Spleen (tissue), 7 donors: ENCODE measurements around the gene GTF2H4.
"Not testable (repeated sequence)": the region's sequence is repeated elsewhere in the genome, so short reads cannot be mapped to it uniquely, and the experiment has no call there.

Experiments used
- POLR2A ChIP-seq, 3 donors: fragments of 450-650 bp; IDR thresholded peaks; one replicate each; pipeline ENCODE4 v1.5.1; 2017; ENCODE audit warnings: antibody characterized with exemption in 3 of 3, mild to moderate bottlenecking in 1 of 3
- POLR2AphosphoS5 ChIP-seq, 3 donors: sonication (generic); formaldehyde crosslinking; IDR thresholded peaks; one replicate each; pipeline ENCODE4 v1.5.1; 2017; ENCODE audit warnings: antibody characterized with exemption in 3 of 3
- TF ChIP-seq, protein P1 (sequence below), 11 experiments: fragments of 200-600 bp in 7 of 11; fragments of 450-650 bp in 4 of 11; sonication (generic) in 4 of 11; IDR thresholded peaks in 8 of 11; conservative IDR thresholded peaks in 3 of 11; 1 replicate in 7 of 11; 2 replicates in 4 of 11; pipeline versions ENCODE4 v1.4.0 to v1.8.0; 2016 to 2021; ENCODE audit warnings: antibody characterized with exemption in 11 of 11, inconsistent platforms in 4 of 11, mild to moderate bottlenecking in 1 of 11
- donor health status: DM: no; HTN: no; CAD: no; lungs with moderate emphysema.
- donor health status: DM: no; HTN: no; CAD: no.
- donor health status: DM: no; HTN: no; CAD: no.

DNA sequence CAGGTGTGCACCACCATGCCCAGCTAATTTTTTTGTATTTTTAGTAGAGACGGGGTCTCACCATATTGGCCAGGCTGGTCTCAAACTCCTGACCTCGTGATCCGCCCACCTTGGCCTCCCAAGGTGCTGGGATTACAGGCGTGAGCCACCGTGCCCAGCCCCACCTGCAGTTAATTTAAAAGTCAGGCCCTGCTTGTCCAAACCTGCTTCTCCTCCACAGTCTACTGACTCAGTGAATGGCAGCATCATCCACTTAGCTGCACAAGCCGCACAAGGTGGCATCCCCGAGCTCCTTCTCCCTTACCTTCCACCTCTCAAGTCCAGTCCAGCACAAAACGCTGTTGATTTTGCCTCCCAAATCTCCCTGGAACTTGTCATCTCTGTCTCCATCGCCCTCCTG, 5.8 kb upstream of the GTF2H4 start:
- TF ChIP-seq, protein P1, sequence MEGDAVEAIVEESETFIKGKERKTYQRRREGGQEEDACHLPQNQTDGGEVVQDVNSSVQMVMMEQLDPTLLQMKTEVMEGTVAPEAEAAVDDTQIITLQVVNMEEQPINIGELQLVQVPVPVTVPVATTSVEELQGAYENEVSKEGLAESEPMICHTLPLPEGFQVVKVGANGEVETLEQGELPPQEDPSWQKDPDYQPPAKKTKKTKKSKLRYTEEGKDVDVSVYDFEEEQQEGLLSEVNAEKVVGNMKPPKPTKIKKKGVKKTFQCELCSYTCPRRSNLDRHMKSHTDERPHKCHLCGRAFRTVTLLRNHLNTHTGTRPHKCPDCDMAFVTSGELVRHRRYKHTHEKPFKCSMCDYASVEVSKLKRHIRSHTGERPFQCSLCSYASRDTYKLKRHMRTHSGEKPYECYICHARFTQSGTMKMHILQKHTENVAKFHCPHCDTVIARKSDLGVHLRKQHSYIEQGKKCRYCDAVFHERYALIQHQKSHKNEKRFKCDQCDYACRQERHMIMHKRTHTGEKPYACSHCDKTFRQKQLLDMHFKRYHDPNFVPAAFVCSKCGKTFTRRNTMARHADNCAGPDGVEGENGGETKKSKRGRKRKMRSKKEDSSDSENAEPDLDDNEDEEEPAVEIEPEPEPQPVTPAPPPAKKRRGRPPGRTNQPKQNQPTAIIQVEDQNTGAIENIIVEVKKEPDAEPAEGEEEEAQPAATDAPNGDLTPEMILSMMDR (IDR thresholded peaks at IDR 0.05 in 8 of 11, conservative IDR thresholded peaks at IDR 0.05 in 3 of 11) = not testable (repeated sequence)
- not testable (repeated sequence) for TF ChIP-seq POLR2AphosphoS5, POLR2A (IDR thresholded peaks at IDR 0.05)
